Measurements from ENCODE around the gene GMPPA. TPM values are rescaled to one million over a fixed set of nuclear protein-coding genes. Genes with fewer than 3 reads are reported as not detected.

The GMPPA gene
- total and polyA plus RNA-seq, 9 of the 15 experiments (the other 6 are each of a cell fraction or from before 2014, with no cell fraction given): 7.0 to 101 (median 66.7) TPM

GRCh38 chr2:219553463-219553963, 54.8 kb downstream of the GMPPA start:
- no TSS peak for BruUV-seq (replicated peaks)
- no peaks in the 10 kb centered on the region for H3K9me1 ChIP-seq (ENCODE audit: control insufficient read depth, insufficient read depth, low read length)
- H4K20me1 ChIP-seq (replicated peaks; ENCODE audit: control insufficient read depth, insufficient read depth, low read length): no peaks in the 10 kb centered on the region
- FAIRE-seq (no peak), ATAC-seq (no peak), DNase-seq (ENCODE audit: extremely low read depth in 1 of 4, low spot score in 3 of 4) (no peak)
- ChIA-PET POLR2A (no interaction called here), CTCF (ENCODE audit: low intra/inter-chr PET ratio) (no interaction called here)
- no peak overlapping the region for H3K9ac ChIP-seq (ENCODE audit: insufficient read depth in 1 of 2, low read depth in 2 of 2, low read length in 2 of 2)
- H3K79me2 ChIP-seq (ENCODE audit: control insufficient read depth, insufficient read depth, low read length): no peaks in the 10 kb centered on the region
- H3K4me2 ChIP-seq (ENCODE audit: insufficient read depth, low read length): no peak overlapping the region
- H3K9me3 ChIP-seq (replicated peaks; ENCODE audit: control insufficient read depth, insufficient read depth, low read depth, low read length): no peaks in the 10 kb centered on the region
- H3K4me3 ChIP-seq: no peak overlapping the region
- no peak overlapping the region for H2AFZ ChIP-seq (ENCODE audit: low read depth, low read length)
- intact Hi-C loops (cut with micrococcal nuclease) (no loop called here), in situ Hi-C loops (cut with MboI) (no loop called here)
- peaks cover 0 to 8% of the 10 kb centered on the region in 2 experiments; a peak in 3 of 5 replicates for H3K27me3 ChIP-seq (ENCODE audit: control insufficient read depth in 2 of 2, insufficient read depth in 2 of 2, low read length in 2 of 2)
- H3K4me1 ChIP-seq (replicated peaks in 1 of 2; ENCODE audit: control insufficient read depth in 2 of 2, insufficient read depth in 2 of 2, low read length in 2 of 2): peaks cover 4 to 50% of the 10 kb centered on the region in 2 experiments; a peak in 3 of 5 replicates
- WGBS (ENCODE audit: insufficient coverage, low coverage, missing lambda C conversion rate): 54% methylated on average over 6 of the region's 12 CpGs
- H3K36me3 ChIP-seq (ENCODE audit: control insufficient read depth, insufficient read depth, low read length): no peaks in the 10 kb centered on the region
- TF ChIP-seq RFX5 (IDR thresholded peaks at IDR 0.05; ENCODE audit: low read depth, low read length): no peak
- no peak for TF ChIP-seq ZNF121 (CRISPR knock-in tag; conservative IDR thresholded peaks at IDR 0.05)
- no peak for TF ChIP-seq TRIM28 (IDR thresholded peaks at IDR 0.05)
- TF ChIP-seq KLF6 (CRISPR knock-in tag; IDR thresholded peaks at IDR 0.05; ENCODE audit: borderline replicate concordance): no peak
- no peak for TF ChIP-seq LARP7 (IDR thresholded peaks at IDR 0.05)
- TF ChIP-seq RBM17 (IDR thresholded peaks at IDR 0.05; ENCODE audit: borderline replicate concordance, low read depth, low read length): no peak
- no peak for TF ChIP-seq HIVEP1 (CRISPR knock-in tag; IDR thresholded peaks at IDR 0.05)
- H3K27ac ChIP-seq (ENCODE audit: extremely low read depth, low read depth, low read length): no peak overlapping the region

GRCh38 chr2:219554350-219554749, 55.7 kb downstream of the GMPPA start:
- no peaks in the 10 kb centered on the region for H3K36me3 ChIP-seq (ENCODE audit: control insufficient read depth, insufficient read depth, low read length)
- H3K4me1 ChIP-seq (replicated peaks in 1 of 2; ENCODE audit: control insufficient read depth in 2 of 2, insufficient read depth in 2 of 2, low read length in 2 of 2): peaks cover 4 to 50% of the 10 kb centered on the region in 2 experiments; a peak in 3 of 5 replicates
- no peaks in the 10 kb centered on the region for H3K9me3 ChIP-seq (replicated peaks; ENCODE audit: control insufficient read depth, insufficient read depth, low read depth, low read length)
- in situ Hi-C loops (cut with MboI): no loop called here
- H3K4me2 ChIP-seq (ENCODE audit: insufficient read depth, low read length): no peak overlapping the region
- 58% methylated on average over 10 of the region's 15 CpGs for WGBS (ENCODE audit: insufficient coverage, low coverage, missing lambda C conversion rate)
- ATAC-seq (no peak), FAIRE-seq (no peak), DNase-seq (ENCODE audit: extremely low read depth in 1 of 4, low spot score in 3 of 4) (no peak)
- BruUV-seq (replicated peaks): no TSS peak
- H4K20me1 ChIP-seq (replicated peaks; ENCODE audit: control insufficient read depth, insufficient read depth, low read length): no peaks in the 10 kb centered on the region
- intact Hi-C loops (cut with micrococcal nuclease): no loop called here
- H3K27me3 ChIP-seq (ENCODE audit: control insufficient read depth in 2 of 2, insufficient read depth in 2 of 2, low read length in 2 of 2): peaks cover 0 to 8% of the 10 kb centered on the region in 2 experiments; a peak in 3 of 5 replicates
- no peak overlapping the region for H2AFZ ChIP-seq (ENCODE audit: low read depth, low read length)
- no peaks in the 10 kb centered on the region for H3K79me2 ChIP-seq (ENCODE audit: control insufficient read depth, insufficient read depth, low read length)
- ChIA-PET CTCF (ENCODE audit: low intra/inter-chr PET ratio) (no interaction called here), POLR2A (no interaction called here)
- H3K9ac ChIP-seq (ENCODE audit: insufficient read depth in 1 of 2, low read depth in 2 of 2, low read length in 2 of 2): 0 out of 4 replicates have a peak overlapping the region, but pooled peaks of 1 of the 2 experiments have one; percentile 17
- H3K9me1 ChIP-seq (ENCODE audit: control insufficient read depth, insufficient read depth, low read length): no peaks in the 10 kb centered on the region
- no peak overlapping the region for H3K27ac ChIP-seq (ENCODE audit: extremely low read depth, low read depth, low read length)
- no peak overlapping the region for H3K4me3 ChIP-seq
- TF ChIP-seq FOSL1 (tag; conservative IDR thresholded peaks at IDR 0.05) (no peak), CREB5 (CRISPR knock-in tag; IDR thresholded peaks at IDR 0.05) (no peak), ZNF717 (CRISPR knock-in tag; IDR thresholded peaks at IDR 0.05) (no peak), C11orf30 (IDR thresholded peaks at IDR 0.05; ENCODE audit: low read depth) (no peak), NR2C1 (IDR thresholded peaks at IDR 0.05) (no peak), NR2C1 (tag; IDR thresholded peaks at IDR 0.05) (no peak), YY1 (IDR thresholded peaks at IDR 0.05; ENCODE audit: borderline replicate concordance in 1 of 3, control insufficient read depth in 1 of 3, extremely low read depth in 1 of 3, insufficient read depth in 3 of 3, insufficient read length in 1 of 3, insufficient replicate concordance in 2 of 3, low read depth in 1 of 3, low read length in 2 of 3) (no peak), MYNN (IDR thresholded peaks at IDR 0.05) (no peak), MYNN (CRISPR knock-in tag; IDR thresholded peaks at IDR 0.05) (no peak), ZNF75A (CRISPR knock-in tag; IDR thresholded peaks at IDR 0.05) (no peak), TCF15 (CRISPR knock-in tag; IDR thresholded peaks at IDR 0.05) (no peak)

Measured in K562 (cell line).